NCI-H187 (cell line): Measurements from ENCODE around the gene GHSR.

Source experiments
- DNase-seq, 2 experiments: peaks; one replicate each; lab custom pipeline; 2025; lab: John Stamatoyannopoulos, UW

The GHSR gene

DNA sequence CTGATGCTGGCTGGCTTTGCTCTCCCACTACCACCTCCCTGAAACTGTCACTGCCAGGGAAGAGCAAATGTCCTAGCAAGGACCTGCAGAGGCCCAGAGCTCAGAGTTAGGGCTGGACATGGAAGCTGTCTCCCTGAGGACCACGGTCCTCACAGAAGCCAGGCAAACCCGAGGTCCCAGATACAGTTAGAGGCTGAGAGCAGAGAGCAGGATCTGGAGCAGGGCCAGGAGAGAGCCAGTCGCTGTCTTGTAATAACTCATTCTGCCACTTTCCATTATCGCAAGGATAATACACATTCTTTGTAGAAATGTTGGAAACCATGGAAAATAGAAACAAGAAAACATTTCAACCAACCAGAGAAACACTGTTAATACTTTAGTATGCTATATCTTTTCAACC is 10.1 kb downstream of the GHSR start:
- no peak for DNase-seq

DNA sequence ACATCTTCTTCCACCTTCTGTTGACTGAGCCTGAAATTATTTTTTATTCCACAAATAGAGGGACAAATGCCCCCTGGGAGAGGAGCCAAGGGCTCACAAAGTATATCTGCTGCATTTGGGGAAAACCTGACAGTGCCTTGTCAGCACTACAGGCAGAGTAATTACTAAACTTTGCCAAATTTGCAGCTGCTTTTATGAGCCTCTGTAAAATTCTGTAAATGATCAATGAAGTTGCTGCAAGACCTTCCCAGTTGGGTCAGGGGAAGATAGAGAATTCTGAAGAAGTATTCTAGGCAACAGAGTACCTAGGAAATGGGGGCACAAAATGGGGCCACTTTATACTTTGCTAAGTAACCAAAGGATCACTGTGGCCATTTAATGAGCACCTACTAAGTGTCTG is 10.5 kb downstream of the GHSR start:
- DNase-seq = no peak

DNA sequence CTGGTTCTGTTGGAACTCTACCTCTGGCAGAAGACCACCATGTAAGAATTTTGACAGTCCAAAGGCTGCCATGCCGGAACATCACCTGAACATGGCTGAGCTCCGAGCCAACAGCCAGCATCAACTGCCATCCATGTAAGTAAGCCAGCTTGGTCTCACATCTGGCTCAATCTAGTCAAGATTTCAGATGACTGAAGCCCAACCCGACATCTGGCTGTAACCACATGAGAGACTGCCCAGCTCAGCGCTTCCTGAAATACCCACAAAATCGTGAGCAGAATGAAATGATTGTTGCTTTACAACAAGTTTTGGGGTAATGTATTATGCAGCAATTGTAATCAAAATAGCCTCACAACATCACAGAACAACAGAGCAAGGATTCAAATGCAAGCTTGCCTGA is 32.9 kb downstream of the GHSR start:
- DNase-seq = no peak

DNA sequence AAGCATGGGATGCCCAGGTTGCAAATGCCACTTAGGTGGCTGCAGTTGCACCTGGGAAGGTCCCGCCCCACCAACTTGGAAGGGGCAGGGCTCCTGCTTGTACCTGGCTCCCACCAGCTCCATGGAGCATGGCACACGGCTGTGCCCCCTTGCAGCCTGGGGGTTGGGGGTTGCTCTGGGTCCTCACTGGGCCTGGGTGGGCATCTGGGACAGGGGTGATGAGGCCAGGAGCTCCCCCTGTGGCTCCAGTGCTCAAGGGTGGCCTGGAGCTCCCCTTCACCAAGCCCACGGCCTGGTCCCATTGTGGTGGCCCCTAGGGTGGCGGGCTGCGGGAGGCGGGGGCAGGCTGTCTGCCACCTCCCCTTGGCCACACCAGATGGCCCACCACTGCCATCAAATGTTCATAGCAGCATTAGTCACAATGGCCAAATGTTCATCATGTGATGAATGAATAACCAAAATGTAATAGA is 36.7 kb downstream of the GHSR start:
- DNase-seq = no peak

DNA sequence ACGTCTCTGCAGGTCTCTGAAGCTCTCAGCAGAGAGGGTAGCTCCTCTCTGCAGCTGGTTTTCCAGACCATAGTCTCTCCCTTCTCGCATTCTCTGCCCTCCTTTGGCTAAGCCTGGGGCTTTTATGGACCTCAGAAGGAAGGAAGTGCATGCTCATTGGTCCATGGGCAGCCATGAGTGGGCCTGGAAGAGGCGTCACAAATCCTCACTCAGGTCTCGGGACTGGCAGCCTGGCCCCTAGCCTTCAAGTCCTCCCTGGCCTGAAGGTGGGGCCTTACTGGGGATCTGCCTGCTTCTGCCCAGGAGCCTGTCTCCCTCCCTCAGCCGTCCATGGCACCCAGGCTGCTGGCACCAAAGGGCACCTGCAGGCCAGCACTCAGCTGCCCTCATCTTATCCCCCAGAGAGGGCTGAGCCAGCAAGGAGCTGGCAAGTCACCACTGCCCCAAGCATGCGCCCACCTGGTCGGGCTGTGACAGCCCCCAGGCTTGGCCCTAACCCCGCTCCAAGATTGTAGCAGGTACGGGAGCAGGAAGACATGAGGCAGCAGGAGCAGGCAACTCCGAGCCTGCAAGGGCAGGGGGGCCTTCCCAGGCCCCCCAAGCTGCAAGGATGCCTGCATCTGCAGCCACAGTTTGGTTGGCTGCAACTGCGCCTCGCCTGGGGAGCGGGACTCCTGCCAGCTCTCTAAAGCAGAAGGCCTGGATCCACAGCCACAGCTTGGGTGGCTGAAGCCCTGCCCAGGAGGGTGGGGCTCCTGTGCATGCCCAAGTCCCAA is 37.4 kb downstream of the GHSR start:
- no peak for DNase-seq

DNA sequence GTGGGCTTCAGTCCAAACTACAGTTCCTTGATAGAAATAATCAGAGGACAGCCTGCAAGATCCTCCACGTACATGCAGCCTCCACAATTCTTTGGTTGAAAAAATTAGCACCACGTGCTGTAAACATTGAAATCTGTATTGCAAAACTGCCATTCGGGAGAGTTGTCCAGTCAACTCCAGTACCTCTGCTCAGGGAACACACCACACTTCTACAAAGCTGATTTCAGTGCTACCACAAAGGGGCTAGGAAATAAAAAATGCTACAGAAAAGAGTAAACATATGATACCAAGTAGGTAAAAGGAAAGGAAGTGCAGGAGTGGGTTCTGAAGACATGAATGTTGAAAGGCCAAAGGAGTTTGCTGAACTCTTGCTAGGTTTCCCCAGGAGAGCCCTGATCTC is 40.4 kb downstream of the GHSR start:
- DNase-seq = no peak

DNA sequence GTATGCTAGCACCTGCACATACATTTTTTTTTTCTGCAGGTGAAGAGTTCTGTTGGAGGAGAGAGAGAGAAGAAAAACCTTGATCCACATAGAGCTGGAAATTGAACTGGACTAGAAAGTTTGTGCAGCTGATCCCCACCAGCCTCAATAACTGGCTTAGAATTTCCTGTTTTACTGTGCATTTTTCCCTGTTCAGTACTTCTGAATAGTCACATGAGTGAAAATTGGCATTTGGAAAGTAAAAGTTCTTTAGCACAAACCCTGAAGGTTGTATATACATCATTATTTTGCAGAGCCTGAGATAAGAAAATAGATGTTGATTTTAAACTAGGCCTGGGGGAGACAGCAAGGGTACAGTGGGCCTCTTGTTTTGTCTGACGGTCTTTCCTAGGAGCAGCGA is 42.3 kb downstream of the GHSR start:
- no peak for DNase-seq

DNA sequence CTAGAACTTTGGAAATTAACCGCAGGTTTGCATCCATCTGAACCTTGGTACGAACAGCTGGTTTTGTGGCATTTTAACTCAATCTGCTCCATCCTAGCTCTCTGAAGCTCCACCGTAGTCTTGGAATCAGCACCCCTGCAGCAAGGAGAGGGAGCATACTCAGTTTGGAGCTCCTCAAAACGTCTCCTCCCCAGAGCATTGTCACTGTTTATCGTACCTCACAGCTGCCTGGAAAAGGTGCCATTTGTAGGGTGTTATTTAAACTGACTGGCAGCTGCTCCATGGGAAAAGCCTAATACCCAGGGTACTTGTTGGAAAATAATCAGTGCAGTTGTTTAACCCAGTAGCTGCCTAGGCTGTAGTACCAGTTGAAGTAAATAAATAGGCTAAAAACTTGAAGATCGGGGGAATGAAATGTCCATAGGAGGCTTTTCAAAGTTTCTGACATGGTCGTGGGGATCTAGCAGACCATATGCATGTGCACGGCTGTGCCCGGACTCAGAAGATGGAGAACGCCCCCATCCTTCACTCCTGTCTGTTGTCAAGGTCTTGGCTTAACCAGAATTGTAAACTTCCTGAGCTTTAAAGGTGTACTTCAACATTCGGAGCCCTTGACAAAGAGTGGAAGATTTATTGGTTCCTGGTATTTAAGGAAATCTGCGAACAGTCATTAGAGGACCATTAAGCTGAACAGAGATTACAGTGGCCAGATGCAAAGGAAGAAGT is 43.9 kb downstream of the GHSR start:
- no peak for DNase-seq

DNA sequence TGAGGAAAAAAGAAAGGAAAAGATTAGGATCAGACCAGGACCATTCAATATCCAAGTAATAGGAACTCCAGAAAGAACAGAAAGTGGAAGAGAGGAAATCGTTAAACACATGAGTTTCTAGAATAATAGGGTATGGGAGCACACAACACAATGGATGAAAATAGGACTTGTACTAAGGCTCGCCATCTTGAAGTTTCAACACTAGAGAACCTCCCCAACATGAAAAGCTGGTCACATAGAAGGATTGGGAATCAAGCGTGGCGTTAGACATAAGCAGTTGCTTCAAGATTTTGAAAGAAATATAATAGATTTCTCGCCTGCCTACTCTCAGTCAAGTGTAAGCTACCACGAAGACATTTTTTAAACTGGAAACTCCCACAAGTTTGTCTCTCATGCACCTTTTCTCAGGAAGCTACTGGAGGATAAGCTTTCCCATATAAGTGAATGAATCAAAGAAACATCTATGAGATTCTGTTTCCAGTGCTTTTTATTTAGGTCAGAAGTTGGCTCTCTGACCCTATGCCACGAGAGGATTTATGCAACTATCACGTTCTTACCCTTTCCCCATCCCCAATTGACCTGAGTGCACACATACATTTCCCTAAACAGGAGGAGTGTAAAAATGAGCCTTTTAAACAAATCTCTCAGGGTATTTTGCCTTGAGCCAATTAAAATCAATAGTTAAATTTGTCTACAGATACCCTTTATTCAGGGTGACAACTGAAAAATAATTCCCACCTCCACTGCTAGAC is 45.2 kb downstream of the GHSR start:
- no peak for DNase-seq

DNA sequence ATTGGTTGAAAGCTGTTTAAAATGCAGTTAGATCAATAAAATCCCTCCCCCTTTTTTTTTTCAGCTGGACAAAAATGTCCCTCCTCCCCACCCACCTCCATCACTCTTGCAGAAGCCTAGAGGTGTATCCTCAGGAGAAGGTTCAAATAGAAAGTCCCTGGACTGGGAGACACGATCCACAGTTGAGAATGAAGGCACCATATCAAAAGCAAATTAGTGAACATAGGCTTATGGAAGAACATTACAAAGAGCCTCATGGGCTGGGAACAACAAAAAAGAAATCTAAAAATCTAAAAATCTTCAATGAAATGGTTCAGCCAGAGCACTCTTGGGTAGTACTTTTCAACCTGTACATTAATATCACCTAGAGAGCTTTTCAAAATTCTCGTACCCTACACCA is 46.2 kb downstream of the GHSR start:
- DNase-seq = no peak

DNA sequence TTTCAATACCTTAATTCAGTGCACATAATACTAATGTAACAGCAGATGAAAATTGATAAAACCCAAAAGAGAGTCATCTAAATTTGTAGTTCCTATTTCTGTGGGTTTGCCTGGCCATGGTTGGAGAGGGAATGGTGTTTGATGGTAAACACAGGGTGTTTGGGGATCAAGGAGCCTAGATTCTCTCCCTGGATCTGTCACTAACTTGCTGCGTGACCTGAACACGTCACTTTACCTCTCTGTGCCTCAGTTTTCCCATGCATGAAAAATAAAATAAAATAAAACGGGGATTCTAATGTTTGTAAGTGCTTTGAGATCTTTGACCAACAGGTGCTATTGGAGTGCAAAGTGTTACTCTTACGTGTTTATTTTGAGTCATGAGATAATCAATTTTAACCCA is 49.8 kb downstream of the GHSR start:
- no peak for DNase-seq

DNA sequence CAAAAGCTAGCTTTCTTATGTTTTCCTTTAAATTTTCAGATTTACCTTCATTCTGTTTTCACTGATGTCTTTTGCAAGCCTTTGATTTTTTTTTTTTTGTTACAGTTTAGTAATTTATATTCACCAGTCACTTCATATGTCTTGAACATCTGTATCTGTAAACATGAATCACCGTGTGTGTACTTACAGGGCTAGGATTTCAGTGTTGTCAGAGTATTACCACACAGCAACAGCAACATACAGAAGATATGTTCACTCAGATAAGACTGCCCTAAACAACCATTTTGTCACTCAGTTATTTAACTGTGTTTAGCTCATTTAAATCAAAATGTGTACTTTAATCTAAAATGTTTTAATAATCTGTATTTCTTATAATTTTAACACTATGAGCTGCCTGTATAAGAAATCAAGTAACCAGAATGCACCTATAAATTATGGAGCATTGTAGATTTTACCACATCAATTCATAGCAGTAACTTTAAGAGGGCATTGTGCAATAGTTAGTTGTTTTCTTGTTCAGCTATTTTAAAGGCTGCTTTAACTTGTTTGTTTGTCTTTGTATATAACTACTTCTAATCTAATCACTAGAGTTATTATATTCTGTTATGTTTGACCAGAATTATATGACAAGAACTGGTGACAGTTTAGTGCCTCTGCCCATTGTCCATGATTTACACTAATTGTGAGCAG is 50.4 kb downstream of the GHSR start:
- DNase-seq = no peak

DNA sequence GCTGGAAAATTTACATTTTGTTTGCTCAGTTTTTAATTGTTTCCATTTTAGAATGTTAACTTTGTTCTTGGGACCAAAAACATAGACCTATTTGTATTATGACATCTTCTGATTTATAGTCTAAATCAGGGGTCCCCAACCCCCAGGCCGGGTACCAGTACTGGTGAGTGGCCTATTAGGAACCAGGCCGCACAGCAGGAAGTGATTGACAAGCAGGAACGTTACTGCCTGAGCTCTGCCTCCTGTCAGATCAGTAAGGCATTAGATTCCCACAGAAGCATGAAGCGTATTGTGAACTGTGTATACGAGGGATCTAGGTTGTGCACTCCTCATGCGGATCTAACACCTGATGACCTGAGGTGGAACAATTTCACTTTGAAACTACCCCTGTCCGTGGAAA is 51.9 kb downstream of the GHSR start:
- no peak for DNase-seq

DNA sequence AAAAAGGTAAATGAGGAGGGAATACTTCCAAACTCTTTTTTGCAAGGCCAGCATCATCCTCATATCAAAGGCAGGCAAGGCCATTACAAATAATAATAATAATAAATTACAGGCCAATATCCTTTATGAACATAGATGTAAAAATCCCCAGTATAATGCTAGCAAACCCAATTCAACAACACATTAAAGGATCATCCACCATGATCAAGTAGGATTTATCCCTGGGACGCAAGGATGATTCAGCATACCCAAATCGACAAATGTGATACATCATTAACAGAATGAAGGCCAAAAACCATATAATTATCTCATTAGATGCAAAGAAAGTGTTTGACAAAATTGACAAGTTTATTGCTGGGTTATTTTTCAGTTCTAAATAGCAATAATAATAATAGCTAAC is 53.6 kb downstream of the GHSR start:
- no peak for DNase-seq
